ENCODE results near the gene NKAIN2. TPM values are rescaled to one million over a fixed set of nuclear protein-coding genes. Genes with fewer than 3 reads are reported as not detected.

NKAIN2 gene
- total and polyA plus RNA-seq, 2 donors (not counting 3 experiments of a cell fraction or from before 2014, with no cell fraction given): 0.03 TPM; not detected in 1

GRCh38 chr6:124002377-124003081, 198.9 kb downstream of the NKAIN2 start:
- Histone ChIP-seq H3K4me3 (replicated peaks in 1 of 3; ENCODE audit: insufficient read depth in 1 of 3, low read depth in 1 of 3, low read length in 3 of 3) (no peak overlapping the region), H3K36me3 (ENCODE audit: control insufficient read depth in 2 of 2, extremely low read depth in 1 of 2, insufficient read depth in 2 of 2, low read length in 2 of 2) (no peaks in the 10 kb centered on the region), H3K79me2 (ENCODE audit: control insufficient read depth, insufficient read depth, low read length) (no peaks in the 10 kb centered on the region), H3K27ac (ENCODE audit: insufficient read depth, low read depth, low read length) (no peak overlapping the region), H3K9me1 (replicated peaks; ENCODE audit: control insufficient read depth, extremely low read depth, insufficient read depth, low read length) (no peaks in the 10 kb centered on the region), H2AFZ (ENCODE audit: low read depth, low read length) (no peak overlapping the region), H3K27me3 (ENCODE audit: control insufficient read depth in 2 of 2, insufficient read depth in 2 of 2, low read length in 2 of 2) (no peaks in the 10 kb centered on the region), H4K20me1 (replicated peaks; ENCODE audit: control insufficient read depth, extremely low read depth, insufficient read depth, low read length) (no peaks in the 10 kb centered on the region), H3K4me1 (ENCODE audit: control insufficient read depth, extremely low read depth, insufficient read depth, low read length) (no peaks in the 10 kb centered on the region), H3K9ac (replicated peaks; ENCODE audit: extremely low read depth, insufficient read depth, low read length) (no peak overlapping the region), H3K9me3 (replicated peaks; ENCODE audit: control insufficient read depth, insufficient read depth, low read length) (no peaks in the 10 kb centered on the region), H3K4me2 (ENCODE audit: insufficient read depth, low read length) (no peak overlapping the region)
- FAIRE-seq (no peak), DNase-seq (ENCODE audit: low read depth, low spot score) (no peak)
- POLR2A ChIA-PET: no interaction called here
- no TSS peak for BruUV-seq (replicated peaks)
- CTCF ChIA-PET: no interaction called here
- intact Hi-C loops (cut with micrococcal nuclease): no loop called here
- TF ChIP-seq CTCF (IDR thresholded peaks at IDR 0.05; ENCODE audit: extremely low read depth in 1 of 2, insufficient read depth in 1 of 2, low read depth in 1 of 2, low read length in 2 of 2): no peak
- no peak for TF ChIP-seq POLR2A (IDR thresholded peaks at IDR 0.05; ENCODE audit: low read depth, low read length)
- no peak for TF ChIP-seq FOS (IDR thresholded peaks at IDR 0.05; ENCODE audit: borderline replicate concordance, insufficient read depth, low read length)
- no peak for TF ChIP-seq EZH2 (IDR thresholded peaks at IDR 0.05; ENCODE audit: borderline replicate concordance, low read depth, low read length, severe bottlenecking)
- TF ChIP-seq GATA2 (IDR thresholded peaks at IDR 0.05; ENCODE audit: insufficient read depth, insufficient read length, low read depth, low read length): no peak
- TF ChIP-seq MAX (IDR thresholded peaks at IDR 0.05; ENCODE audit: insufficient read depth, insufficient read length): no peak
- TF ChIP-seq JUN (IDR thresholded peaks at IDR 0.05; ENCODE audit: borderline replicate concordance, insufficient read depth, insufficient read length, low read depth): no peak
- TF ChIP-seq POLR2AphosphoS5 (IDR thresholded peaks at IDR 0.05; ENCODE audit: insufficient read depth, low read depth, low read length): no peak
- TF ChIP-seq MYC (IDR thresholded peaks at IDR 0.05; ENCODE audit: low read depth, low read length): no peak
- dilution Hi-C loops (cut with MboI; ENCODE audit: extremely low pct_ligation_motif_present, low sequenced_read_pairs): no loop called here
